T-helper 22 cell (primary cell): Measurements from ENCODE around the gene EHD1.

Source experiments
- DNase-seq: peaks from one replicate; pipeline ENCODE4 v3.0.0-alpha.2; 2020; ENCODE audit warnings: low read depth

EHD1 gene

DNA sequence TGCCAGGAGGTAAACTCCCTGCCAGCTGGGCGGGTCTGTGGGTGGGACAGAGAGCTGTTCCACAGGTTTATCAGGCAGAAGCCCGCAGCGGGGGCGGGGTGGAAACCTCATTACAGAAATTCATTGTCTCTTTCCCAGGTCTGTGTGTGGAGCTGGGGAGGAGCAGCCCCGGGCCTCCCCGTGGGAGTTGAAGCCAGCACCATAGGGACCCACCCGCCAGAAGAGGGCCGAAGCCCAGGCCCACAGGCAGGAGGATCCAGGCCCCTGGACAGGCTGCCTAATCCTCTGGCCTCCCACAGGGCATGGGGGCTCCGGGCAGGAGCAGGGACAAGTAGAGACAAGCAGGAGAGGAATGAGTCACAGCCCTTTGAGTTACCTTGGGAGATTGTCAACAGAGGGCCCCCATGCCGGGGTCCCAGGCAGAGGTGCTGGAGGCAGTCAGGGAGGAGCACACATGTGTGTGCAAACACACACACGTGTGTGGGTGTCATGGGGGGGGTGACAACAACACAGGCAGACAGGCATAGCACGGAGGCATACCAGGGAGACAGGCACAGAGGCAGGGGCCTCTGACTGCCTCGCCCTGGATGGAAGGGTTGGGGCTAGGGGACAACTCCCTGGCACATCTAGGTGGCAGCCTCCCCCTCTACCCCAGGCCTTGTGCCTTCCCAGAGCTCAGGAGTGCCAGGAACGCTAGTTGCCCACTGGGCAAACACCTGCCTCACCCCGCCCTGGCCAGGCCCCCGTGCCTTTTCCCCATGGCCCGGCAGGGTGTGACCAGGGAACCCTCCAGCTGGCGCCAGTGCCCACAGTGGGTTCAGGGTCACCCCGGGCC, 35.4 kb downstream of the EHD1 start:
- DNase-seq = no peak

GRCh38 chr11:64842366-64842759, 36.1 kb downstream of the EHD1 start:
- DNase-seq = no peak

DNA sequence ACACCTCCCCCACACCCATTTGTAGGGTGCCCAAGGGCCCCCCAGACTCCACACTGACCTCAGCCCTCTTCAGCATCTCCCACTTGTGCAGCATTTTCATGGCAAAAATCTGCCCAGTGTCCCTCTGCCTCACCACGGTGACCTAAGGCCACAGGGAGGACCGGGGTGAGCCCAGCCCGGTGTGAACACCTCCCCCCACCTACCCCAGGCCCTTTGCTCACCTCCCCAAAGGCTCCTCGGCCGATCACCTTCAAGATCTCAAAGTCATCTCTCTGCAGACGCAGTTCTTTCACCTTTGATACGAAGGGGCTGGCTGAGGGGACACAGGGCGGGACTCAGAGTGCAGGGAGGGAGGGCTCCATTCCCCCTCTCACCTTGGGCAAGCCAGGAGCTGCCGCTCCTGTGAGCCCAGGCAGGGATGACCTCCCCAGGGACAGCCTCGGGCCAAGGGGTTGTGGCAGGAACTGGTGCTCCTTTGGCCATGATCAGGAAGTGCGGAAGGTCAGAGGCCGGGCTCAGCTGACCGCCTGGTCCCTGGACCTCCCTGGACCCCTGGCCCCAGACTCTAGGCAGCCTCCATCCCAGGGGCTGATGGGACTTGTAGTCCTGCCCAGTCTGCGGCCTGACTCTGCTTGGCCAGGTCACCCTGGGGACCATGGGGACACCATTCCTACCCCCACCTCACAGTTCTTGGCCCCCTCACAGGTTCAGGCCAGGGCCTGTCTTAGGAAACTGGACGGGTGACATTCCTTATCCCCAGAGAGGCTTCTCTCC, 36.6 kb downstream of the EHD1 start:
- no peak for DNase-seq

DNA sequence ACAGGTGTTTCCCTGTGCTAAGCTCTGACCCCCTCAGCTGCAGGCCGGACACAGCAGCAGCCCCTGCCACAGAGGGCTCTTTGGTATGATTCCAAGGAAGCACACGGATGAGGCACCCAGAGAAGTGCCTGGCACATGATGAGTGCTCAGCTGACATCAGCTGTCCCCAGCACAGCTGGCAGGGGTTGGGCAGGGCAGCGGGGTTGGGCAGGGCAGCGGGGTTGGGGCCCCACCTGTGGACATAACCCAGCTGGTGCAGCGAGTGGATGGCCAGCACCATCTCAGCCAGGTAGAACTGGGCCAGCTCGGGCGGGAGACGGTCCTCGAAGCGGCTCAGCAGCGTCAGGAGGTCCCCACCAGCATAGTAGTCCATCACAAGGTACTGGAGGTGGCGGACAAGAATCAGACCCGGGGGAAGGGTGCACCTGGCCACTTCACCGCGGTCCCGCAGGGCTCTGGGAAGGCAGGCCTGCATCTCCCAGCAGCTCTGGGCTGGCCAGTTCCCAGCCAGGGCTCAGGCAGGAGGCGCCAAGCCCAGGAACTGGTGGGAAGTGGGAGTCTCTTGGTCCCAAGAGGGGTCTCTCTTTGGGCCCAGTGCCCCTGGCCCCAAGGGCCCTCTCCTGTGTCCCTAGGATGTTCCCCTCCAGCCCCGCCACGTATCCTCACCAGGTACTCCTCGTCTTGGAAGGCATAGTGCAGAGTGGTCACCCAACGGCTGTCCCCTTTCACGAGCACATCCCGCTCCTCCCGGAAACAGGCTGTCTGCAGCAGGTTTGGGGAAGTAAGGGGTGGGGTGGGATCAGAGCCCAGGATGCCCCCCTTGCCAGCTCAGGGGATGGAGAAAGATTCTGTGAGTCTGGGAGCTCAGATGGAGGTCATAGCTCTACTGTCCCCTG, 38.3 kb downstream of the EHD1 start:
- no peak for DNase-seq

DNA sequence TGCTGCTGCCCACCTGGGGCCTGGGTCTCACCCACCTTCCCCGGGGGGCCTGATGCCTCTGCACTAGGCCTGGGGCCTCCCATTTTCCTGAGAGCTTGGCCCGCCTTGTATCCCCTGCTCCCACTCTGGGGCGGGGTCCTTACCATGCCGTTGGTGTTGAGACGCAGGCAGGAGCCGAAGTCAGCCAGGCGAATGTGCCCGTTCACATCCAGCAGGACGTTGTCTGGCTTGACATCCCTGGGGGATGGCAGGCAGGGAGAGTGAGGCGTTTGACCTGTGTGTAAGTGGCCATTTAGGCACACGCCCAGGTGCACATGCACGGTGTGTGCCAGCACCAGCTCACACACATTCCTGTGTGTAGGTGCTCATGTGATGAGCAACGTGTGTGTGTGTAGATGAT, 39.1 kb downstream of the EHD1 start:
- DNase-seq = no peak

DNA sequence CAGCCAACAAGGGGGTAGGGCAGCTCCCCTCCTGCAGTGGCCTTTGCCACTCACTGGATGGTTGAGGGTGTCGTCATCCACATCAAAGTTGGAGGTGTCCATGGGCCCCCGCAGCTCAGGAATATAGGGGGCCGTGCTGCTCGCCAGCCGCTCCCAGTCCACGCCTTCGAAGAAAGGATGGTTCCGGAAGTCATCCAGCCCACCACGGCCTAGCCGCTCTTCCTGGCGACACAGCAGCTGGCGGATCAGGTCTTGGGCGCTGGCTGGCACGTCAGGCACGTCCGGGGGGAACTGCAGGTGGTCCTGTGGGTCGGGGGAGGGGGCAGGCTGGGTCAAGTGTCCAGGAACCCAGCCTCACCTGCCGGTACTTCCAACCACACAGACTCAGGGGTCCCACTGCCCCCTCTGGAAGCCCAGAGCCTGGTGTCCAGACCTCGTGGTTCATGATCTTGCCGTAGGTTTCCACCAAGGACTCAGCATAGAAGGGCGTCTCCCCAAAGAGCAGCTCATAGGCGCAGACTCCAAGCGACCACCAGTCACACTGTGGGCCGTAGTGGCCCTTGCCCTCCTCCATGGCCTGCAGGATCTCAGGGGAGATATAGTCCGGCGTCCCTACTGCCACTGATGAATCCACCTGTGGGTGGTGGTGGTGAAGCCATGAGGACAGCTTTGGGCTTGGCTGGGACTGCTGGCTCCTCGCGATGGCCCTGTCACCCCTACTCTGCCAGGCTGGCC, 39.7 kb downstream of the EHD1 start:
- no peak for DNase-seq

DNA sequence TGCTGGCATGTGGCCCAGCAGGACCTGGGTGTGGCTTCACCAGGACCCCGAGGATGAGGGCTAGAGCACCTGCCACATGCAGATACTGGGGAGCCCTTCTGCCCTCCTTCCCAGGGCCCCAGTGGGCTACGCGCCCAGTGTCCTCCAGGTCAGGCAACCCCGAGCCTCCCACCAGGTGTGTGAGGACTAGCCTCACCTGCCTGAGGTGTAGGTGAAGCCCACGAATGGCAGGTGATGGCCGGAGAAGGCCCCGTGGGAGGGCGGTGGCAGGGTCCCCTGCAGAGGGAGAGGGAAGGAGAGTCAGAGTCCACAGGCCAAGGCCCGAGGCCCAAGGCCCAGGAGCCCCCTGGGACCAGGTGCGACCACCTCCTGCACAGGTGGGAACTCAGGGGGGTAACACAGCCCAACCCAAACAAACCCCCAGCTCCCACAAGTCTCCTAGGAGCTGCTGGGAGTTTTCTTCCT, 40.5 kb downstream of the EHD1 start:
- no peak for DNase-seq

GRCh38 chr11:64836448-64837072, 41.9 kb downstream of the EHD1 start:
- no peak for DNase-seq

DNA sequence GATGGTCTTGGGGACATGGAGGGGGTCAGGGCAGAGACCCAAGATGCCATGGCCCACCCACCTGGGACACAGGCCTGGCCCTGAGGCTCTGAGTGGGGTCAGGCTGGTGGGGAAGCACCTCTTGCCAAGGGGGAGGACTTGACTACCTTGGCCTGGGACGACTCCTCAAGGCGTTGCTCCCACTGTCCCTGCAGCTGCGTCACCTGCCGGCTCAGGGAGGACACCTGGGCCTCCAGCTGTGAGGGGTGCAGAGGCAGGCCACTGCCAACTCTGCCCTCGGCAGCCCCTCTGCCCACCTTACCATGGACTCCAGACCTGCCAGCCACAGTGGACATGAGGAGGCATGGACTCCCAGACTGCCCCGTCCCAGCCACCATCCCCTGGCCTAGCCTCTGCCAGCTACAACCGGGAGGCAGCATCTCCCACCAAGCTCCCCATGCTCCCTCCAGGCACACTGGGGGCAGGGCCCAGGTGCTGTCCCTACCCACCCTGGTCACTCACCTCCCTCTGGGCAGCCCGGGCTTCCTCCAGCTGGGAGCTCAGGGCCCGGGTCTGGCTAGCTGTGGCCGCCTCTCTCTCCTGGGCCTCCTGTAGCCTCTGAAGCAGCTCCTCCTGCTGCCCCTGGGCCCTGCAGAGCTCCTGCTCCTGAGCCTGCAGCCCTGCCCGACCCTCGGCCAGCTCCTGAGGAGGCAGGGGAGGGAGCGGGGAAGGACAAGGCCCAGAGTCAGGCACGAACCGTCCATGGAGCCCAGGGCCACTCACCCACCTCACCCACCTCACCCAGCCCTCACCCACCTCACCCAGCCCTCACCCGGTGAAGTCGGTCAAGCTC, 42.6 kb downstream of the EHD1 start:
- DNase-seq = no peak

DNA sequence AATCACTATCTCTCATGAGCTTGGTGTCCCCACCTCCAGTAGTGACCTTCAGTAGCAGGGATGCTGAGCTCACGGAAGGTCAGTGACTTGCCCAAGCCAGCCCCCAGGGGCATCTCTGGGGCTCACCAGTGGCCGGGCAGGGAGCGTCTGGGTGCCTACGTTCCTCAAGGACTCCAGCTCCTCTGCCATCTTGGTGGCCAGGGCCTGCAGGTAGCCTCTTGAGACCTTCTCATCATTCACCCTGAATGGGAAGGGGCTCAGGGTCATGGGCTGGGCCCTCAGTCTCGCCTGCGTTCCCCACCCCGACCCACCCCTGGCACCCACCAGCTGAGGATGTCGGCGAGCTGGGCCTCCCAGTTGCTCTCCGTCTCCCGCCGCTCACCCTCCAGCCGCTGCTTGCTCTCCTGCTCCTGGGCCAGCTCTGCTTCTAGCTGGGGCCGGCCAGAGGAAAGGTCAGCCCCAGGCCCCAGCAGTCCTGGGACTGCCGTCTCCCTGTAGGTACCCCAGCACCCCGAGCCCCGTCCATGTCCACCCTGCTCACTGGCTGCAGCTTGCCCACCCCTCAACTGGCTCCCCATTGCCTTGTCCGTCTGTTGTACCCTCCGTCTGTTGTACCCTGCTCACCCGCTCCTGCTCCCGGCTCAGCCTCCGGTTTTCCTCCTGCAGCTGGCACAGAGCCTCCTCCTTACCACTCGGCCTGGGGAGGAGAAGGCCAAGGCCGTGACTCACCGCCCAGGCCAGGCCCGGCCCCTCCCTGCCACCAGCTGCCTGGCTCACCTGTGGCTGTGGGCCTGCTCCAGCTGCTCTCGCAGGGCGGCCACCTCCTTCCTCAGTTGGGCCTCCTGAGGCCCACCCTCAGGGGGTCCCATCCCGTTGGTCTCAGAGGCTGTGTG, 43.5 kb downstream of the EHD1 start:
- DNase-seq = no peak

- DNase-seq = no peak
Measured at GRCh38 chr11:64834031-64834722, 44.2 kb downstream of the EHD1 start.

DNA sequence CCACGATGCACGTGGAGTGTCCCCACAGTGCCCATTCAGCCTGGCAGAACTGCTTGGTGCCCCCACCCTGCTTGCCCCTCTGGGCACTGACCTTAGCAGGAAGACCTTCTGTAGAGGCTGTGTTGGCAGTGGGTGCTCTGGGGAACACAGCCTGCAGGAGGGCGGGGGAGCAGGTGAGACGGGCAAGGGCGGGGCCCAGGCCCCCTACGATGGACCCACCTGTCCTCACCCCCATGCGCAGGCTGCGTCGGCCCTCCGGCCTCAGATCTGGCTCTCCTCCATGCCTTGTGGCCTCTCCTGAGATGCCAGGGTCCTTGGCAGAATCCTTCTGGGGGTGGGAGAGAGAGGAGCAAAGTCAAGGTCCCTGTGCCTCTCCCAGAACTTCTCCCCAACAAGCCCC, 44.9 kb downstream of the EHD1 start:
- no peak for DNase-seq

GRCh38 chr11:64833198-64833502, 45.3 kb downstream of the EHD1 start:
- no peak for DNase-seq

DNA sequence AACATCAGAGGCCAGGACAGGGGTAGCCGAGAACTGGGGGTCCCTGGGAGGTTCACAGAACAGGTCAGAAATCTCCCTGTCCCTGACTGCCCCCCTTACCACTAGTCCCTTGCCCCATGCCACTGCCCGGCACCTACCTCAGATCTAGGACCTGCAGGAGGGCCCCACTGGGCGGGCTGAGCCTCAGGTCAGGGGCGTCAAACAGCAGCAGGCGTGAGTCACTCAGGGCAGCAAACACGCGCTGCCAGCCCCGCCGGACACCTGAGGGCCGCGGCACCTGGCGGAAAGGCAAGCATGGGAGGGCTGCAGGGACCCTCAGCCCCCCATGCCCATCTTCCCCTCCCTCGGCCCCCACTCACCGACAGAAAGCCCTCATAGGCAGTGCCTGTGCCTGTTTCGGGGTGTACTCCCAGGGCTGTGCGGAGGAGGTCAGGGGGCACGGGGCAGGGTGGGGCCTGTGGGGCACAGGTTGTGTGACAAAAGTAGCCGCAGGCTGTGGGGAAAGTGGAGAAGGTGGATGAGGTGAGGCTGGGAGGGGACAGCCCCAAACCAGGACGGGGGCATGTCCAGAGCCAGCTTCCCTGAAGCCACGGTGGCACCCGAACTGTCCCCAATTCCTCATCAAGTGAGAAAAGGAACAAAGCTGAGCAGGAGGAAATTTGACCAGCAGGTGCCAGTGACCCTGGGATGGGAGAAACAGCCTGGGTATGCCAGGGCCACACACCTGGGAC, 45.8 kb downstream of the EHD1 start:
- DNase-seq = no peak

GRCh38 chr11:64831411-64831891, 47.0 kb downstream of the EHD1 start:
- no peak for DNase-seq

- no peak for DNase-seq
Measured at GRCh38 chr11:64829536-64830251, 48.7 kb downstream of the EHD1 start.

DNA sequence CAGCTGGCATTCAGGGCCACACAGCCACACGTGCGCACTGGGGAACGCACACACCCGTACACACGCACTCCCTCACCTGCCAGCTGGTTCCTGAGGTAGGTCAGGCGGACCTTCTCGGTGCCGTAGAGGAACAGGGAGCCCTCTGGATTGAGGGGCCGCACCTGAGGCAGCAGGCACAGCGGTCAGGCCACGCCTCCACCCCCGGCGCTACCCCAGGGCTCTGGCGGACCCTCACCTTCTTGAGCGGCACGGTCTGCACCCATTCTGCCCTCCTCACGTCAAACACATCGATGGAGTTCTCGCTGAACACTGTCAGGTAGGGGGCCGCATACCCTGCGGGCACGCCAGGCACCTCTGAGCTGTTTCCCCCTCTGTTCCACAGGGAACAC, 51.0 kb downstream of the EHD1 start:
- no peak for DNase-seq
